NCI-H2029 treated with DMSO at 0.1 percent for 48 hours (cell line): Measurements from ENCODE around the gene ZNF892.
A peak's percentile ranks its signal among the peaks of the same experiment; 100 is the strongest.
"Not testable (repeated sequence)": the region's sequence is repeated elsewhere in the genome, so short reads cannot be mapped to it uniquely, and the experiment has no call there.

ENCODE experiments used
- DNase-seq: peaks from one replicate; lab custom pipeline; 2025; lab: John Stamatoyannopoulos, UW

The ZNF892 gene

GRCh38 chr2:95231723-95232122 is 24.4 kb downstream of the ZNF892 start:
- peak; percentile 66 for DNase-seq

- DNase-seq = peak; percentile 5
These were observed 24.9 kb downstream of the ZNF892 start for GRCh38 chr2:95232232-95232631.

DNA sequence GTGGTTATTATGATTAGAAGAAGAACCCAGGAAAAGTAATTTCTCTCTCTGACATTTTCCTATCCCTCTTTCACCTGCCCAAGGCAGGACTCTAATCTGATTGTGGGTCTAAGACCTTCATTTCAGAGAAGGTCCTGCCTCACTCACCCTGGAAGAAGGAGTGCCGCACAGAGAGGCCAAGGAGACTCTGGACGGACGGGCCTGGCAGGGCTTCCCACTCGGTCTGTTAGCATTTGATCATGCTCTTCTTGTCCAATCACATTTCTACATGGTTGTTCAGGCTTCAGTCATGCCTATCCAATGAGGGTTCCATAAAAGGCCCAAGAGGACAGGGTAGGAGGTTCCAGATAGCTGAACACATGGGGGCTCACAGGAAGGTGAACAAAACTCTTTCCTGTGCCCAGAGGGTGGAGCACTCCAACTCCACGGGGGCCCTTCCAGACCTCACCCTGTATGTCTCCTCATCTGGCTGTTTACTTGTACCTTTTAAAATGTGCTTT is 27.0 kb downstream of the ZNF892 start:
- DNase-seq = no peak

DNA sequence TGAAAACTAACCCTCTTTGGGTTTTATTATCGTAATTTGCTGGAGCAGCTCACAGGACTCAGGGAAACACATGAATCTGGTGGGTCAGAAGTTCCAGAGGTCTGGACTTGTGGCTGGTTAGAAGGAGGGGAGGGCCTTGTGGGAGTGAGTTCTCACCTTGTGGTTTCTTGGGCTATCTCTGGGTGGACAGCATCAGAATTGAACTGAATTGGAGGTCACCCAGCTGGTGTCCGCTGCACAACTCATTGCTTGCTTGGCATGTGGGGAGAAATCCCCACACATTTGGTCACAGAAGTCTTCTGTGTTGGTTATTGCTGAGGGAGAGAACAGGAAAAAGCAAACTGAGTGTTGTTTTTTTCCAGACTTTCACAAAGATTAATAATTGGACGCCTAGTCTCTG is 27.5 kb downstream of the ZNF892 start:
- no peak for DNase-seq

DNA sequence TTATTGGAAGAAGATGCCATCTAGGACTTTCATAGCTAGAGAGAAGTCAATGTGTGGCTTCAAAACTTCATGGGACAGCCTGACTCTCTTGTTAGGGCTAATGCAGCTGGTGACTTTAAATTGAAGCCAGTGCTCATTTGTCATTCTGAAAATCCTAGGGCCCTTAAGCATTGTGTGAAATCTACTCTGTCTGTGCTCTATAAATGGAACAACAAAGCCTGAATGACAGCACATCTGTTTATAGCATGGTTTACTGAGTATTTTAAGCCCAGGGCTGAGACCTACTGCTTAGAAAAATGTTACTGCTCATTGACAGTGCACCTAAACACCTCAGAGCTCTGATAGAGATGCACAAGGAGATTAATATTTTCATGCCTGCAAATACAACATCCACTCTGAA is 30.8 kb downstream of the ZNF892 start:
- DNase-seq = no peak

- no peak for DNase-seq
These were observed 32.8 kb downstream of the ZNF892 start for GRCh38 chr2:95240091-95240490.

DNA sequence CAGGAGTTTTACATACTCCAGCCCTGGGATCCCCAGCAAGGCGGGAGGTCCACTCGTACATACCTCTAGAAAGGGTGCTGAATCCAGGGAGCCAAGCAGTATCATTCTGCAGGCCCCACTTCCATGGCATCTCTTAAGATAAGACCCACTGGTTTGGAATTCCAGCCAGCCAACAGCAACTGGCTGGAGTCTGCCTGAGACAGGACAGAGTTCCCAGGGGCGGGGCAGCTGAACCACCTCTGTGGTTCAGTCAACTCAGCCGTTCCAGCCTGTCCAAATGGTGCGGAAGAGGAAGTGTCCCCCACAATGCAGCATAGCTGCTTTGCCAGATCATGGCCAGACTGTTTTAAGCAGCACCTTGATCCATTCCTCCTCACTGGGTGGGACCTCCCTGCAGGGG is 33.2 kb downstream of the ZNF892 start:
- no peak for DNase-seq

GRCh38 chr2:95242084-95242483 is 34.8 kb downstream of the ZNF892 start:
- not testable (repeated sequence) for DNase-seq
